H1 (cell line): ENCODE measurements around the gene TGFB1. TPM values are rescaled to one million over a fixed set of nuclear protein-coding genes. Genes with fewer than 3 reads are reported as not detected.

Source experiments
- CTCF ChIA-PET: fragments of 300-600 bp; sonication (Branson Sonifier 250); formaldehyde crosslinking; loops from one replicate; lab custom pipeline; 2021; ENCODE audit not compliant: partially characterized antibody; lab: Charles Lee
- POLR2A ChIA-PET: fragments of 300-600 bp; sonication (Branson Sonifier 250); formaldehyde crosslinking; loops from one replicate; lab custom pipeline; 2021; ENCODE audit warnings: inconsistent platforms; ENCODE audit not compliant: partially characterized antibody; lab: Charles Lee
- DNase-seq, 2 experiments: peaks; one replicate each; pipeline versions ENCODE4 v3.0.0 to v3.0.0-alpha.2; 2010 to 2022; ENCODE audit warnings: low spot score in 2 of 2, low read depth in 1 of 2, mixed read lengths in 1 of 2
- FAIRE-seq: peaks from 2 replicates; lab custom pipeline; 2011; peaks lifted over from hg19 to GRCh38; lab: Jason Lieb, UNC
- H2AFZ ChIP-seq: 2 replicates; pipeline ENCODE4 v1.8.1; 2012; ENCODE audit warnings: low read length, inconsistent platforms
- H2AK5ac ChIP-seq: 2 replicates; pipeline ENCODE4 v1.6.1; 2013; ENCODE audit warnings: low read depth, low read length
- H2BK120ac ChIP-seq: replicated peaks from 2 replicates; pipeline ENCODE3; 2013; ENCODE audit warnings: low read depth, low read length, inconsistent platforms
- H2BK12ac ChIP-seq: 2 replicates; pipeline ENCODE4 v1.6.1; 2013; ENCODE audit warnings: low read depth, low read length
- H2BK15ac ChIP-seq: 2 replicates; pipeline ENCODE4 v1.6.1; 2013; ENCODE audit warnings: low read length
- H2BK20ac ChIP-seq: 2 replicates; pipeline ENCODE4 v1.6.1; 2013; ENCODE audit warnings: low read length
- H2BK5ac ChIP-seq: 2 replicates; pipeline ENCODE4 v1.6.1; 2013; ENCODE audit warnings: low read depth, low read length
- H3K14ac ChIP-seq: 2 replicates; pipeline ENCODE4 v1.6.1; 2013; ENCODE audit warnings: inconsistent platforms; ENCODE audit not compliant: insufficient read length
- H3K18ac ChIP-seq: 2 replicates; pipeline ENCODE4 v1.6.1; 2013; ENCODE audit warnings: low read length; ENCODE audit errors: extremely low read depth
- H3K23ac ChIP-seq: 2 replicates; pipeline ENCODE4 v1.6.1; 2013; ENCODE audit warnings: inconsistent platforms; ENCODE audit not compliant: insufficient read length
- H3K23me2 ChIP-seq: 2 replicates; pipeline ENCODE4 v1.6.1; 2013; ENCODE audit warnings: low read depth, low read length
- H3K27ac ChIP-seq: 2 replicates; pipeline ENCODE4 v1.6.1; 2011; ENCODE audit warnings: low read depth, low read length, inconsistent platforms
- H3K27me3 ChIP-seq, 4 experiments: replicated peaks in 1 of 4; 1 replicate in 1 of 4; 2 replicates in 3 of 4; pipeline versions ENCODE4 v1.6.1 to v1.8.1; 2011 to 2013; ENCODE audit warnings: low read length in 3 of 4, mild to moderate bottlenecking in 3 of 4, inconsistent platforms in 2 of 4, mixed read lengths in 2 of 4, moderate library complexity in 1 of 4; ENCODE audit not compliant: control insufficient read depth in 3 of 4, insufficient read depth in 3 of 4; ENCODE audit errors: extremely low read depth in 1 of 4
- H3K36me3 ChIP-seq, 4 experiments: 2 replicates each; pipeline versions ENCODE4 v1.6.1 to v1.8.1; 2011 to 2013; ENCODE audit warnings: mild to moderate bottlenecking in 4 of 4, low read length in 3 of 4, moderate library complexity in 2 of 4, control low read depth in 1 of 4, inconsistent platforms in 1 of 4; ENCODE audit not compliant: insufficient read depth in 4 of 4, control insufficient read depth in 2 of 4
- H3K4ac ChIP-seq: replicated peaks from 2 replicates; pipeline ENCODE3; 2013; ENCODE audit warnings: low read length, low read depth, mixed read lengths, inconsistent platforms; ENCODE audit not compliant: insufficient read length
- H3K4me1 ChIP-seq, 4 experiments: replicated peaks in 1 of 4; 1 replicate in 1 of 4; 2 replicates in 3 of 4; pipeline versions ENCODE4 v1.6.1 to v1.8.1; 2011 to 2013; ENCODE audit warnings: low read length in 3 of 4, inconsistent platforms in 2 of 4, mixed read lengths in 1 of 4; ENCODE audit not compliant: insufficient read depth in 4 of 4, control insufficient read depth in 3 of 4
- H3K4me2 ChIP-seq, 2 experiments: 2 replicates each; pipeline versions ENCODE4 v1.6.1 to v1.8.1; 2011 to 2013; ENCODE audit warnings: low read depth in 2 of 2, low read length in 2 of 2, control low read depth in 1 of 2, inconsistent platforms in 1 of 2, mild to moderate bottlenecking in 1 of 2; ENCODE audit not compliant: insufficient read depth in 1 of 2
- H3K4me3 ChIP-seq, 4 experiments: fragments of 200-600, 300-600 bp in 1 of 4; sonication (generic), shearing (Covaris generic), sonication (Bioruptor Twin) in 1 of 4; 2 replicates each; pipeline versions ENCODE4 v1.5.1 to v1.8.1; 2011 to 2016; ENCODE audit warnings: low read length in 4 of 4, low read depth in 3 of 4, control low read depth in 2 of 4, inconsistent platforms in 2 of 4, mild to moderate bottlenecking in 2 of 4, mixed read lengths in 1 of 4, moderate library complexity in 1 of 4; ENCODE audit not compliant: insufficient read depth in 2 of 4; ENCODE audit errors: extremely low read depth in 1 of 4
- H3K56ac ChIP-seq: replicated peaks from 2 replicates; pipeline ENCODE3; 2013; ENCODE audit warnings: low read depth, mild to moderate bottlenecking, mixed read lengths, low read length, inconsistent platforms; ENCODE audit not compliant: insufficient read length
- H3K79me1 ChIP-seq: 2 replicates; pipeline ENCODE4 v1.6.1; 2013; ENCODE audit warnings: low read depth, low read length, control low read depth
- H3K79me2 ChIP-seq, 2 experiments: 2 replicates each; pipeline versions ENCODE4 v1.6.1 to v1.8.1; 2012 to 2013; ENCODE audit warnings: low read length in 2 of 2, mild to moderate bottlenecking in 2 of 2, inconsistent platforms in 1 of 2; ENCODE audit not compliant: insufficient read depth in 2 of 2, control insufficient read depth in 1 of 2
- H3K9ac ChIP-seq, 4 experiments: replicated peaks in 1 of 4; 1 replicate in 1 of 4; 2 replicates in 3 of 4; pipeline versions ENCODE4 v1.6.1 to v1.8.1; 2011 to 2013; ENCODE audit warnings: low read depth in 3 of 4, low read length in 3 of 4, control low read depth in 2 of 4, mild to moderate bottlenecking in 2 of 4, moderate library complexity in 2 of 4, inconsistent platforms in 1 of 4; ENCODE audit errors: extremely low read depth in 1 of 4
- H3K9me3 ChIP-seq, 2 experiments: 2 replicates each; pipeline versions ENCODE4 v1.6.1 to v1.8.1; 2012 to 2013; ENCODE audit warnings: mild to moderate bottlenecking in 2 of 2, moderate library complexity in 2 of 2, control low read depth in 1 of 2, inconsistent platforms in 1 of 2, low read depth in 1 of 2, low read length in 1 of 2, mixed read lengths in 1 of 2; ENCODE audit not compliant: insufficient read depth in 2 of 2
- H4K20me1 ChIP-seq, 2 experiments: replicated peaks in 1 of 2; 2 replicates each; pipeline versions ENCODE3 to v1.8.1; 2011 to 2013; ENCODE audit warnings: inconsistent platforms in 2 of 2, low read length in 2 of 2, mild to moderate bottlenecking in 1 of 2; ENCODE audit not compliant: insufficient read depth in 2 of 2, control insufficient read depth in 1 of 2
- H4K5ac ChIP-seq: 2 replicates; pipeline ENCODE4 v1.6.1; 2013; ENCODE audit warnings: low read length, low read depth, mixed read lengths, inconsistent platforms; ENCODE audit not compliant: insufficient read length
- H4K8ac ChIP-seq: 2 replicates; pipeline ENCODE4 v1.8.0; 2013; ENCODE audit warnings: mild to moderate bottlenecking, moderate library complexity, low read length, inconsistent platforms; ENCODE audit not compliant: insufficient read depth; ENCODE audit errors: extremely low read depth
- H4K91ac ChIP-seq: replicated peaks from 2 replicates; pipeline ENCODE3; 2013; ENCODE audit warnings: low read length, mixed read lengths, inconsistent platforms; ENCODE audit not compliant: insufficient read length
- ASH2L ChIP-seq: fragments of 200-600, 300-600 bp; sonication (generic); IDR thresholded peaks from one replicate; pipeline ENCODE4 v1.7.1; 2017; ENCODE audit warnings: low read length
- GTF2F1 ChIP-seq: IDR thresholded peaks from 2 replicates; pipeline ENCODE4 v1.6.1; 2012; ENCODE audit warnings: low read depth, low read length, improper control_type of control experiment, borderline replicate concordance
- MAFK ChIP-seq: IDR thresholded peaks from 2 replicates; pipeline ENCODE4 v1.6.1; 2012; ENCODE audit warnings: low read depth, mild to moderate bottlenecking, improper control_type of control experiment, low read length
- SP4 ChIP-seq: IDR thresholded peaks from 2 replicates; pipeline ENCODE4 v1.6.1; 2012; ENCODE audit warnings: low read length, inconsistent platforms
- TBP ChIP-seq: IDR thresholded peaks from 2 replicates; pipeline ENCODE4 v1.6.1; 2011; ENCODE audit warnings: low read depth, low read length, improper control_type of control experiment
- WGBS, 2 experiments: shearing (Covaris generic) in 1 of 2; methylation state at CpG; one replicate each; pipeline versions ENCODE4 v1.1.6 to v1.1.7; 2013 to 2015; ENCODE audit warnings: low lambda C conversion rate in 2 of 2, mixed read lengths in 2 of 2, inconsistent platforms in 1 of 2, low coverage in 1 of 2, missing lambda C conversion rate in 1 of 2; ENCODE audit not compliant: insufficient replicate concordance in 2 of 2, insufficient coverage in 1 of 2, insufficient read length in 1 of 2; ENCODE audit errors: extremely low coverage in 1 of 2, missing lambda C conversion rate in 1 of 2; 5-methylcytosine and 5-hydroxymethylcytosine counted together
- polyA plus RNA-seq, 7 experiments: library from polyadenylated mRNA; depleted of rRNA in 3 of 7; stranded (reverse) in 5 of 7; unstranded in 2 of 7; fragments of >200 nt in 5 of 7; fragments of 200-250 nt in 2 of 7; gene quantifications; 1 replicate in 5 of 7; 2 replicates in 1 of 7; 4 replicates in 1 of 7; pipeline versions ENCODE4 v1.2.1 to v1.2.3, GENCODE V29; 2011 to 2013; ENCODE audit warnings: missing spikeins in 2 of 7, mixed read lengths in 2 of 7
- total RNA-seq: library from RNA; stranded (reverse); fragmentation: NEBNext Ultra II Directional; extraction: Animal tissue kit (Norgen Biotek cat#: 25700); gene quantifications from 2 replicates; pipeline ENCODE4 v1.2.1, GENCODE V29; 2021
- TF ChIP-seq, protein P1 (sequence below): IDR thresholded peaks from 2 replicates; pipeline ENCODE4 v1.6.1; 2011; ENCODE audit warnings: low read length, improper control_type of control experiment
- TF ChIP-seq, protein P2 (sequence below): IDR thresholded peaks from 2 replicates; pipeline ENCODE4 v1.6.1; 2012; ENCODE audit warnings: inconsistent platforms
- TF ChIP-seq, protein P3 (sequence below): IDR thresholded peaks from 2 replicates; pipeline ENCODE4 v1.6.1; 2012; ENCODE audit warnings: low read length, inconsistent platforms

The TGFB1 gene
- total and polyA plus RNA-seq, 2 of the 8 experiments (the other 6 are each of a cell fraction or from before 2014, with no cell fraction given) = 1.7 to 10.6 TPM

DNA sequence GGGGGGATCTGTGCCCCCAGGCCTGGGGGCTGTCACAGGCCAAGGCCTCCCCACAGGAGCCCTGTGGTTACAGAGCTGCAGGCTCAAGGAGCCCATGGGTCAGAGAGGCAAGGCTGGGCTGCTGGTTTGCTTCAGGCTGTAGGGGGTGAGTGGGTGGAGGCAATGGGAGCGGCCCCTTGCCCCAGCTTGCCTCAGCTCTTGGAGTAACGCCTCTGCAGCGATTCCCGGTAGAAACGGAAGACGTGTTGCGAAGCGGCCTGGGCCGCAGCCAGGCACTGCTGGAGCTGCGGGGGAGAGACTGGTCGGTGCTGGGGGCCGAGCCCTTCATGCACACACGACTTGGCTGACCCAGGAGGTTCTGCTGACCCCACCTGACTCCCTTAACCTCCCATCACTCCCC, 32.7 kb upstream of the TGFB1 start:
- WGBS, 2 experiments = 94% methylated on average over 13 of the region's 13 CpGs; no CpG with 5 or more reads in 1 of the 2 experiments
- Histone ChIP-seq H2BK5ac (no peak overlapping the region), H3K14ac (no peak overlapping the region), H3K9me3 (no peaks in the 10 kb centered on the region), H2AK5ac (no peak overlapping the region), H3K4ac (no peak overlapping the region), H2BK12ac (no peak overlapping the region), H3K4me3 (no peak overlapping the region), H4K91ac (no peak overlapping the region), H3K79me2 (no peaks in the 10 kb centered on the region), H3K18ac (no peak overlapping the region), H3K27ac (no peak overlapping the region), H2AFZ (no peak overlapping the region), H3K9ac (no peak overlapping the region), H3K23me2 (no peaks in the 10 kb centered on the region), H3K23ac (no peak overlapping the region), H4K5ac (no peak overlapping the region), H2BK120ac (no peak overlapping the region), H3K79me1 (no peaks in the 10 kb centered on the region), H3K56ac (no peak overlapping the region), H3K27me3 (no peaks in the 10 kb centered on the region), H2BK20ac (no peak overlapping the region), H4K8ac (no peak overlapping the region), H4K20me1 (peaks cover 0 to 5% of the 10 kb centered on the region in 2 experiments), H3K36me3 (peaks cover 6 to 19% (median 17%) of the 10 kb centered on the region in 4 experiments; a peak in 7 of 8 replicates), H3K4me2 (no peak overlapping the region), H2BK15ac (no peak overlapping the region), H3K4me1 (no peaks in the 10 kb centered on the region)
- TF ChIP-seq, protein P1, sequence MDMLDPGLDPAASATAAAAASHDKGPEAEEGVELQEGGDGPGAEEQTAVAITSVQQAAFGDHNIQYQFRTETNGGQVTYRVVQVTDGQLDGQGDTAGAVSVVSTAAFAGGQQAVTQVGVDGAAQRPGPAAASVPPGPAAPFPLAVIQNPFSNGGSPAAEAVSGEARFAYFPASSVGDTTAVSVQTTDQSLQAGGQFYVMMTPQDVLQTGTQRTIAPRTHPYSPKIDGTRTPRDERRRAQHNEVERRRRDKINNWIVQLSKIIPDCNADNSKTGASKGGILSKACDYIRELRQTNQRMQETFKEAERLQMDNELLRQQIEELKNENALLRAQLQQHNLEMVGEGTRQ = no peak
- TF ChIP-seq, protein P2, sequence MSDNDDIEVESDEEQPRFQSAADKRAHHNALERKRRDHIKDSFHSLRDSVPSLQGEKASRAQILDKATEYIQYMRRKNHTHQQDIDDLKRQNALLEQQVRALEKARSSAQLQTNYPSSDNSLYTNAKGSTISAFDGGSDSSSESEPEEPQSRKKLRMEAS = no peak
- TF ChIP-seq GTF2F1 (no peak), MAFK (no peak), SP4 (no peak), ASH2L (no peak), TBP (no peak)
- TF ChIP-seq, protein P3, sequence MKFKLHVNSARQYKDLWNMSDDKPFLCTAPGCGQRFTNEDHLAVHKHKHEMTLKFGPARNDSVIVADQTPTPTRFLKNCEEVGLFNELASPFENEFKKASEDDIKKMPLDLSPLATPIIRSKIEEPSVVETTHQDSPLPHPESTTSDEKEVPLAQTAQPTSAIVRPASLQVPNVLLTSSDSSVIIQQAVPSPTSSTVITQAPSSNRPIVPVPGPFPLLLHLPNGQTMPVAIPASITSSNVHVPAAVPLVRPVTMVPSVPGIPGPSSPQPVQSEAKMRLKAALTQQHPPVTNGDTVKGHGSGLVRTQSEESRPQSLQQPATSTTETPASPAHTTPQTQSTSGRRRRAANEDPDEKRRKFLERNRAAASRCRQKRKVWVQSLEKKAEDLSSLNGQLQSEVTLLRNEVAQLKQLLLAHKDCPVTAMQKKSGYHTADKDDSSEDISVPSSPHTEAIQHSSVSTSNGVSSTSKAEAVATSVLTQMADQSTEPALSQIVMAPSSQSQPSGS = no peak
- DNase-seq (no peak), FAIRE-seq (no peak)
- CTCF ChIA-PET = interaction anchor here (0.9 to 1.3 kb wide), 3 partner anchors 45 to 61 kb away, joined by 3 read pairs; no protein-coding TSS in a partner anchor
- POLR2A ChIA-PET = interaction anchor here (0.5 to 1.6 kb wide), 6 partner anchors 9 to 51 kb away, joined by 3 to 4 read pairs (median 3); no protein-coding TSS in a partner anchor
